HCT116 (cell line): Measurements from ENCODE around the gene EYA2. TPM values are rescaled to one million over a fixed set of nuclear protein-coding genes. Genes with fewer than 3 reads are reported as not detected.

ENCODE experiments used
- ATAC-seq: fragments of 200-7000 bp; cut with Tn5 transposase; 2 replicates; pipeline ENCODE4 v1.9.1; 2020; ENCODE audit warnings: mild to moderate bottlenecking, moderate library complexity
- BruUV-seq: library from RNA; stranded (reverse); fragments of 400-500 nt; replicated peaks from 2 replicates; lab custom pipeline; 2021; lab: Mats Ljungman, UMichigan
- CTCF ChIA-PET: fragments of 300-600 bp; sonication (Branson Sonifier 250); formaldehyde crosslinking; loops from one replicate; lab custom pipeline; 2021; ENCODE audit warnings: antibody characterized with exemption; lab: Charles Lee
- POLR2A ChIA-PET: fragments of 300-600, 350-600 bp; sonication (Branson Sonifier 250); formaldehyde crosslinking; loops from one replicate; lab custom pipeline; 2021; ENCODE audit warnings: antibody characterized with exemption; lab: Charles Lee
- RAD21 ChIA-PET, 2 experiments: fragments of 300-600 bp; sonication (Branson Sonifier 250); formaldehyde crosslinking; loops; one replicate each; lab custom pipeline; 2023; ENCODE audit warnings: low total read pairs in 2 of 2; ENCODE audit not compliant: uncharacterized antibody in 2 of 2, unreplicated experiment in 2 of 2, low non-redundant PET in 1 of 2; lab: Charles Lee
- DNase-seq: peaks from one replicate; pipeline ENCODE4 v3.0.0-alpha.2; 2010; ENCODE audit warnings: low read depth, low spot score
- H2AFZ ChIP-seq: fragments of 200-600 bp; shearing (Covaris generic), sonication (generic); 2 replicates; pipeline ENCODE4 v1.6.1; 2017; ENCODE audit warnings: low read depth, mixed run types, mixed read lengths, antibody characterized with exemption, low read length; ENCODE audit not compliant: poor library complexity, severe bottlenecking
- H3K27ac ChIP-seq: 2 replicates; pipeline ENCODE4 v1.5.1; 2012; ENCODE audit warnings: low read depth, low read length
- H3K27me3 ChIP-seq: fragments of 200-600 bp; sonication (generic); 2 replicates; pipeline ENCODE4 v1.6.1; 2016; ENCODE audit warnings: mixed run types, low read length, mixed read lengths; ENCODE audit not compliant: insufficient read depth
- H3K36me3 ChIP-seq, 2 experiments: fragments of 200-500 bp in 1 of 2; fragments of 200-600 bp in 1 of 2; sonication (Bioruptor generic) in 1 of 2; sonication (generic) in 1 of 2; 2 replicates each; pipeline versions ENCODE4 v1.5.1 to v1.6.1; 2014 to 2016; ENCODE audit warnings: low read length in 2 of 2, inconsistent platforms in 1 of 2, mixed read lengths in 1 of 2, mixed run types in 1 of 2; ENCODE audit not compliant: insufficient read depth in 2 of 2, control insufficient read depth in 1 of 2
- H3K4me1 ChIP-seq, 2 experiments: fragments of 200-600 bp in 1 of 2; sonication (generic) in 1 of 2; 2 replicates each; pipeline versions ENCODE4 v1.5.1 to v1.6.1; 2012 to 2017; ENCODE audit warnings: low read length in 2 of 2, inconsistent platforms in 1 of 2, mild to moderate bottlenecking in 1 of 2, mixed read lengths in 1 of 2, mixed run types in 1 of 2, moderate library complexity in 1 of 2; ENCODE audit not compliant: insufficient read depth in 2 of 2, control insufficient read depth in 1 of 2
- H3K4me2 ChIP-seq: fragments of 200-600 bp; sonication (generic); 2 replicates; pipeline ENCODE4 v1.6.1; 2017; ENCODE audit warnings: mixed run types, low read length, mixed read lengths
- H3K4me3 ChIP-seq, 2 experiments: fragments of 200-600 bp in 1 of 2; sonication (generic) in 1 of 2; replicated peaks in 1 of 2; 2 replicates each; pipeline ENCODE4 v1.5.1; 2011 to 2016; ENCODE audit warnings: low read length in 2 of 2, control low read depth in 1 of 2, low read depth in 1 of 2, mild to moderate bottlenecking in 1 of 2, mixed read lengths in 1 of 2, mixed run types in 1 of 2
- H3K79me2 ChIP-seq: fragments of 200-600 bp; sonication (generic); 2 replicates; pipeline ENCODE4 v1.6.1; 2017; ENCODE audit warnings: mild to moderate bottlenecking, mixed run types, low read length, moderate library complexity, mixed read lengths; ENCODE audit not compliant: insufficient read depth
- H3K9ac ChIP-seq: fragments of 200-600 bp; sonication (generic); 2 replicates; pipeline ENCODE4 v1.6.1; 2016; ENCODE audit warnings: low read length, mixed read lengths
- H3K9me2 ChIP-seq: fragments of 200-600 bp; sonication (generic), shearing (Covaris generic); 2 replicates; pipeline ENCODE4 v1.6.1; 2017; ENCODE audit warnings: mixed run types, mild to moderate bottlenecking, moderate library complexity; ENCODE audit not compliant: insufficient read depth
- H3K9me3 ChIP-seq, 2 experiments: fragments of 200-500 bp in 1 of 2; fragments of 200-600 bp in 1 of 2; sonication (Bioruptor generic) in 1 of 2; sonication (generic) in 1 of 2; 2 replicates each; pipeline ENCODE4 v1.6.1; 2014 to 2017; ENCODE audit warnings: low read length in 2 of 2, mixed read lengths in 2 of 2, inconsistent platforms in 1 of 2, low read depth in 1 of 2, mild to moderate bottlenecking in 1 of 2, mixed run types in 1 of 2, moderate library complexity in 1 of 2; ENCODE audit not compliant: control insufficient read depth in 1 of 2, insufficient read depth in 1 of 2
- H4K20me1 ChIP-seq: fragments of 200-600 bp; sonication (generic), shearing (Covaris generic); 2 replicates; pipeline ENCODE4 v1.6.1; 2017; ENCODE audit warnings: mixed run types, mild to moderate bottlenecking, moderate library complexity; ENCODE audit not compliant: insufficient read depth
- CBX3 ChIP-seq: IDR thresholded peaks from 2 replicates; pipeline ENCODE4 v1.6.1; 2012; ENCODE audit warnings: low read depth
- CEBPB ChIP-seq: IDR thresholded peaks from 2 replicates; pipeline ENCODE4 v1.6.1; 2012; ENCODE audit warnings: low read depth
- EZH2phosphoT487 ChIP-seq: fragments of 200-600 bp; IDR thresholded peaks from 2 replicates; pipeline ENCODE4 v1.6.1; 2018; ENCODE audit warnings: antibody characterized with exemption, borderline replicate concordance
- FOSL1 ChIP-seq: IDR thresholded peaks from 2 replicates; pipeline ENCODE4 v1.6.1; 2012; ENCODE audit warnings: low read depth
- SP1 ChIP-seq: IDR thresholded peaks from 2 replicates; pipeline ENCODE4 v1.6.1; 2012; ENCODE audit warnings: low read depth
- SRF ChIP-seq: IDR thresholded peaks from 2 replicates; pipeline ENCODE4 v1.6.1; 2012; ENCODE audit warnings: low read depth
- YY1 ChIP-seq: IDR thresholded peaks from 2 replicates; pipeline ENCODE4 v1.6.1; 2011; ENCODE audit warnings: low read length, low read depth, moderate library complexity, mild to moderate bottlenecking; ENCODE audit not compliant: insufficient replicate concordance; ENCODE audit errors: extremely low read depth
- intact Hi-C: fragments of 100-400 bp; cut with micrococcal nuclease; formaldehyde crosslinking; loops from 2 replicates; pipeline ENCODE4 v1.10.0; 2022
- total RNA-seq: library from RNA; stranded (reverse); gene quantifications from one replicate; pipeline ENCODE4 v1.2.1, GENCODE V29; 2021; ENCODE audit not compliant: unreplicated experiment
- TF ChIP-seq, protein P1 (sequence below): IDR thresholded peaks from 2 replicates; pipeline ENCODE4 v1.6.1; 2012
- TF ChIP-seq, protein P2 (sequence below): IDR thresholded peaks from 2 replicates; pipeline ENCODE4 v1.6.1; 2012; ENCODE audit warnings: low read depth
- TF ChIP-seq, protein P3 (sequence below): IDR thresholded peaks from 2 replicates; pipeline ENCODE4 v1.6.1; 2012
- TF ChIP-seq, protein P4 (sequence below), 3 experiments: fragments of 200-600 bp in 1 of 3; sonication (generic) in 1 of 3; IDR thresholded peaks in 2 of 3; conservative IDR thresholded peaks in 1 of 3; 2 replicates each; pipeline ENCODE4 v1.5.1; 2012 to 2017; ENCODE audit warnings: low read depth in 2 of 3, low read length in 2 of 3, antibody characterized with exemption in 1 of 3, borderline replicate concordance in 1 of 3, control low read depth in 1 of 3, mild to moderate bottlenecking in 1 of 3, mixed read lengths in 1 of 3, mixed run types in 1 of 3, moderate library complexity in 1 of 3; ENCODE audit not compliant: insufficient read depth in 1 of 3

EYA2 gene
- total RNA-seq, 1 experiment from 2014 or later, result not detected

DNA sequence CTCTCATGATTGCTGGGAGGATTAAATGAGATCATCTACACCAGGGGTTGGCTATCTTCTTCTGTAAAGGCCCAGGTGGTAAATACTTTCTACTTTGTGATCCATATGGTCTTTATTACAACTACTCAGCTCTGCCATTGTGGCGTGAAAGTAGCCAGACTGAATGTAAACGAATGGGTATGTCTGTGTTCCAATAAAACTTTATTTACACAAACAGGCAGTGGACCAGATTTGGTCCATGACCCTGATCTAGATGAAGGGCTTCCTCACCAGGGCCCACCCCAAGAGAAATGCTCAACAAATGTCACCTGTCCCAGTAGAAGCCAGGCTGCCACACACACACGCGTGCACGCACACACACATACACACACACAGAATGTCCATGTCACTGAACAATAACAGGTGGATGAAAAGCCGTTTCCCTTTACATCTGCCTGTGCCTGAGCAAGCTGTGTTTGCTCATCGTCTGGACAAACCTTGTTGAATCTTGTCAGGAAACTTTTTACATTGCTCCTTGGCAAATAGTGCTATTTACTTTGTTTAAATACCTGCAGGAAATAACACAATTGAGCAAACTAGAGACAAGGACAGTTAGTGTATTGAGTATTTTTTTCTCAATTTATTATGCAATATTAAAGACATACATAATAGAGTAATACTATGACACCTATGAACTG lies 114.3 kb downstream of the EYA2 start:
- no peak overlapping the region for H3K4me3 ChIP-seq
- ATAC-seq (no peak), DNase-seq (no peak)
- no peak overlapping the region for H2AFZ ChIP-seq
- ChIA-PET RAD21 (no interaction called here), CTCF (no interaction called here), POLR2A (no interaction called here)
- H3K79me2 ChIP-seq, result no peaks in the 10 kb centered on the region
- intact Hi-C loops, result no loop called here
- TF ChIP-seq SRF (no peak), SP1 (no peak), CEBPB (no peak), CBX3 (no peak)
- peaks cover 10% of the 10 kb centered on the region; the same call in 1 of the 2 replicates for H3K27me3 ChIP-seq
- BruUV-seq, result no TSS peak
- H3K27ac ChIP-seq, result no peak overlapping the region
- H4K20me1 ChIP-seq, result no peaks in the 10 kb centered on the region
- no peaks in the 10 kb centered on the region for H3K4me1 ChIP-seq
- no peaks in the 10 kb centered on the region for H3K9me3 ChIP-seq
- H3K4me2 ChIP-seq, result no peak overlapping the region
- H3K9me2 ChIP-seq, result no peaks in the 10 kb centered on the region
- H3K9ac ChIP-seq, result no peak overlapping the region
- H3K36me3 ChIP-seq, result no peaks in the 10 kb centered on the region

DNA sequence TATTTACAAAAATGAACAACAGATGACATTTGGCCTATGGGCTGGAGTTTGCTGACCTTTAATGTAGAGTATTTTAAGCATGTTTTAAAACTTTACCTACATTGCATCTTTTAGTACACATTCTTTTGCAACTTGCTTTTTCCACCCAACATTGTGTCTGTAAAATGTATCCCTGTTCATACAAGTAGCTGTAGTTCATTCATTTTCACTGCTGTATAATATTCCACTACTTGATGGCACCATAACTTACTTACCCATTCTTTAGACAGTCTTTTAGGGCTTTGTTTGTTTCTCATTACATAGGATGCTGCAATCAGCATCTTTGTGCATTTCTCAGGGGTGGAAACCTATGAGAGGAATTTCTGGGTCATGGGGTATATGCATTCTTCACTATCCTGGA lies 115.1 kb downstream of the EYA2 start:
- Histone ChIP-seq H3K36me3 (no peaks in the 10 kb centered on the region), H3K79me2 (no peaks in the 10 kb centered on the region), H3K4me1 (no peaks in the 10 kb centered on the region), H3K27me3 (peaks cover 16% of the 10 kb centered on the region; the same call in 1 of the 2 replicates), H3K9me2 (no peaks in the 10 kb centered on the region), H3K4me2 (no peak overlapping the region), H3K4me3 (no peak overlapping the region), H2AFZ (no peak overlapping the region), H4K20me1 (no peaks in the 10 kb centered on the region), H3K9me3 (no peaks in the 10 kb centered on the region), H3K27ac (no peak overlapping the region), H3K9ac (no peak overlapping the region)
- intact Hi-C loops, result no loop called here
- CTCF ChIA-PET, result no interaction called here
- POLR2A ChIA-PET, result no interaction called here
- no peak for TF ChIP-seq YY1
- TF ChIP-seq, protein P1, sequence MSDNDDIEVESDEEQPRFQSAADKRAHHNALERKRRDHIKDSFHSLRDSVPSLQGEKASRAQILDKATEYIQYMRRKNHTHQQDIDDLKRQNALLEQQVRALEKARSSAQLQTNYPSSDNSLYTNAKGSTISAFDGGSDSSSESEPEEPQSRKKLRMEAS, result no peak
- no peak for TF ChIP-seq CBX3
- TF ChIP-seq EZH2phosphoT487, result no peak
- TF ChIP-seq, protein P2, sequence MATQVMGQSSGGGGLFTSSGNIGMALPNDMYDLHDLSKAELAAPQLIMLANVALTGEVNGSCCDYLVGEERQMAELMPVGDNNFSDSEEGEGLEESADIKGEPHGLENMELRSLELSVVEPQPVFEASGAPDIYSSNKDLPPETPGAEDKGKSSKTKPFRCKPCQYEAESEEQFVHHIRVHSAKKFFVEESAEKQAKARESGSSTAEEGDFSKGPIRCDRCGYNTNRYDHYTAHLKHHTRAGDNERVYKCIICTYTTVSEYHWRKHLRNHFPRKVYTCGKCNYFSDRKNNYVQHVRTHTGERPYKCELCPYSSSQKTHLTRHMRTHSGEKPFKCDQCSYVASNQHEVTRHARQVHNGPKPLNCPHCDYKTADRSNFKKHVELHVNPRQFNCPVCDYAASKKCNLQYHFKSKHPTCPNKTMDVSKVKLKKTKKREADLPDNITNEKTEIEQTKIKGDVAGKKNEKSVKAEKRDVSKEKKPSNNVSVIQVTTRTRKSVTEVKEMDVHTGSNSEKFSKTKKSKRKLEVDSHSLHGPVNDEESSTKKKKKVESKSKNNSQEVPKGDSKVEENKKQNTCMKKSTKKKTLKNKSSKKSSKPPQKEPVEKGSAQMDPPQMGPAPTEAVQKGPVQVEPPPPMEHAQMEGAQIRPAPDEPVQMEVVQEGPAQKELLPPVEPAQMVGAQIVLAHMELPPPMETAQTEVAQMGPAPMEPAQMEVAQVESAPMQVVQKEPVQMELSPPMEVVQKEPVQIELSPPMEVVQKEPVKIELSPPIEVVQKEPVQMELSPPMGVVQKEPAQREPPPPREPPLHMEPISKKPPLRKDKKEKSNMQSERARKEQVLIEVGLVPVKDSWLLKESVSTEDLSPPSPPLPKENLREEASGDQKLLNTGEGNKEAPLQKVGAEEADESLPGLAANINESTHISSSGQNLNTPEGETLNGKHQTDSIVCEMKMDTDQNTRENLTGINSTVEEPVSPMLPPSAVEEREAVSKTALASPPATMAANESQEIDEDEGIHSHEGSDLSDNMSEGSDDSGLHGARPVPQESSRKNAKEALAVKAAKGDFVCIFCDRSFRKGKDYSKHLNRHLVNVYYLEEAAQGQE, result no peak
- TF ChIP-seq, protein P3, sequence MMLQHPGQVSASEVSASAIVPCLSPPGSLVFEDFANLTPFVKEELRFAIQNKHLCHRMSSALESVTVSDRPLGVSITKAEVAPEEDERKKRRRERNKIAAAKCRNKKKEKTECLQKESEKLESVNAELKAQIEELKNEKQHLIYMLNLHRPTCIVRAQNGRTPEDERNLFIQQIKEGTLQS, result no peak
- TF ChIP-seq FOSL1, result no peak
- TF ChIP-seq, protein P4, sequence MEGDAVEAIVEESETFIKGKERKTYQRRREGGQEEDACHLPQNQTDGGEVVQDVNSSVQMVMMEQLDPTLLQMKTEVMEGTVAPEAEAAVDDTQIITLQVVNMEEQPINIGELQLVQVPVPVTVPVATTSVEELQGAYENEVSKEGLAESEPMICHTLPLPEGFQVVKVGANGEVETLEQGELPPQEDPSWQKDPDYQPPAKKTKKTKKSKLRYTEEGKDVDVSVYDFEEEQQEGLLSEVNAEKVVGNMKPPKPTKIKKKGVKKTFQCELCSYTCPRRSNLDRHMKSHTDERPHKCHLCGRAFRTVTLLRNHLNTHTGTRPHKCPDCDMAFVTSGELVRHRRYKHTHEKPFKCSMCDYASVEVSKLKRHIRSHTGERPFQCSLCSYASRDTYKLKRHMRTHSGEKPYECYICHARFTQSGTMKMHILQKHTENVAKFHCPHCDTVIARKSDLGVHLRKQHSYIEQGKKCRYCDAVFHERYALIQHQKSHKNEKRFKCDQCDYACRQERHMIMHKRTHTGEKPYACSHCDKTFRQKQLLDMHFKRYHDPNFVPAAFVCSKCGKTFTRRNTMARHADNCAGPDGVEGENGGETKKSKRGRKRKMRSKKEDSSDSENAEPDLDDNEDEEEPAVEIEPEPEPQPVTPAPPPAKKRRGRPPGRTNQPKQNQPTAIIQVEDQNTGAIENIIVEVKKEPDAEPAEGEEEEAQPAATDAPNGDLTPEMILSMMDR (IDR thresholded peaks at IDR 0.05 in 2 of 3, conservative IDR thresholded peaks at IDR 0.05 in 1 of 3; ENCODE audit: borderline replicate concordance in 1 of 3, insufficient read depth in 1 of 3, low read depth in 2 of 3, low read length in 2 of 3), result no peak
- DNase-seq, result no peak
- BruUV-seq, result no TSS peak
- no peak for ATAC-seq
- RAD21 ChIA-PET, result no interaction called here
